ENCODE results near the gene CRISPLD2. TPM values are rescaled to one million over a fixed set of nuclear protein-coding genes. Genes with fewer than 3 reads are reported as not detected.

CRISPLD2 gene
- polyA plus RNA-seq, 1 donor from 2014 or later = 0.06 TPM

GRCh38 chr16:84907051-84907450 lies 87.3 kb downstream of the CRISPLD2 start:
- no peaks in the 10 kb centered on the region for H3K9me2 ChIP-seq (ENCODE audit: insufficient read depth, low read length)
- no peaks in the 10 kb centered on the region for H3F3A ChIP-seq (ENCODE audit: insufficient read depth, low read length, poor library complexity, severe bottlenecking)
- no peaks in the 10 kb centered on the region for H3K27me3 ChIP-seq (ENCODE audit: insufficient read depth, low read depth, low read length)
- no peak overlapping the region for H2AFZ ChIP-seq (ENCODE audit: low read depth, low read length)
- H3K36me3 ChIP-seq (ENCODE audit: insufficient read depth, low read length) = no peaks in the 10 kb centered on the region
- no peak overlapping the region for H3K27ac ChIP-seq (ENCODE audit: low read length)
- H3K4me2 ChIP-seq (ENCODE audit: low read length) = no peak overlapping the region
- H3K9me3 ChIP-seq (ENCODE audit: low read length) = no peaks in the 10 kb centered on the region
- H4K20me1 ChIP-seq (ENCODE audit: insufficient read depth) = no peaks in the 10 kb centered on the region
- no peak overlapping the region for H3K9ac ChIP-seq (ENCODE audit: low read length)
- no peaks in the 10 kb centered on the region for H3K79me2 ChIP-seq (replicated peaks; ENCODE audit: insufficient read depth, low read length)
- no peak overlapping the region for H3K4me3 ChIP-seq (ENCODE audit: low read length)
- TF ChIP-seq RAD21 (conservative IDR thresholded peaks at IDR 0.05) (no peak), EP300 (conservative IDR thresholded peaks at IDR 0.05; ENCODE audit: poor library complexity, severe bottlenecking) (no peak), REST (IDR thresholded peaks at IDR 0.05; ENCODE audit: borderline replicate concordance) (no peak), SMC3 (conservative IDR thresholded peaks at IDR 0.05; ENCODE audit: poor library complexity) (no peak), EZH2 (IDR thresholded peaks at IDR 0.05; ENCODE audit: borderline replicate concordance, insufficient read depth, low read length, poor library complexity, severe bottlenecking) (no peak), MXI1 (conservative IDR thresholded peaks at IDR 0.05; ENCODE audit: poor library complexity, severe bottlenecking) (no peak), POLR2AphosphoS5 (IDR thresholded peaks at IDR 0.05) (no peak), CTCF (IDR thresholded peaks at IDR 0.05; ENCODE audit: poor library complexity, severe bottlenecking) (no peak), TAF1 (IDR thresholded peaks at IDR 0.05; ENCODE audit: low read depth) (no peak)

GRCh38 chr16:84907575-84907974 lies 87.8 kb downstream of the CRISPLD2 start:
- no peak overlapping the region for H2AFZ ChIP-seq (ENCODE audit: low read depth, low read length)
- TF ChIP-seq RAD21 (conservative IDR thresholded peaks at IDR 0.05) (no peak), TAF1 (IDR thresholded peaks at IDR 0.05; ENCODE audit: low read depth) (no peak), POLR2AphosphoS5 (IDR thresholded peaks at IDR 0.05) (no peak), EZH2 (IDR thresholded peaks at IDR 0.05; ENCODE audit: borderline replicate concordance, insufficient read depth, low read length, poor library complexity, severe bottlenecking) (no peak), MXI1 (conservative IDR thresholded peaks at IDR 0.05; ENCODE audit: poor library complexity, severe bottlenecking) (no peak), REST (IDR thresholded peaks at IDR 0.05; ENCODE audit: borderline replicate concordance) (no peak), SMC3 (conservative IDR thresholded peaks at IDR 0.05; ENCODE audit: poor library complexity) (no peak), CTCF (IDR thresholded peaks at IDR 0.05; ENCODE audit: poor library complexity, severe bottlenecking) (no peak), EP300 (conservative IDR thresholded peaks at IDR 0.05; ENCODE audit: poor library complexity, severe bottlenecking) (no peak)

More at GRCh38 chr16:84907575-84907974, 87.8 kb downstream of the CRISPLD2 start:
- Histone ChIP-seq H3K9me3 (ENCODE audit: low read length) (no peaks in the 10 kb centered on the region), H3K79me2 (replicated peaks; ENCODE audit: insufficient read depth, low read length) (no peaks in the 10 kb centered on the region), H3K9me2 (ENCODE audit: insufficient read depth, low read length) (no peaks in the 10 kb centered on the region), H3K27me3 (ENCODE audit: insufficient read depth, low read depth, low read length) (no peaks in the 10 kb centered on the region), H3F3A (ENCODE audit: insufficient read depth, low read length, poor library complexity, severe bottlenecking) (no peaks in the 10 kb centered on the region), H3K4me3 (ENCODE audit: low read length) (no peak overlapping the region), H3K4me2 (ENCODE audit: low read length) (no peak overlapping the region), H3K27ac (ENCODE audit: low read length) (no peak overlapping the region), H3K9ac (ENCODE audit: low read length) (no peak overlapping the region), H3K36me3 (ENCODE audit: insufficient read depth, low read length) (no peaks in the 10 kb centered on the region), H4K20me1 (ENCODE audit: insufficient read depth) (no peaks in the 10 kb centered on the region)
